HepG2 (cell line): ENCODE data around the gene AUNIP. TPM values are rescaled to one million over a fixed set of nuclear protein-coding genes. Genes with fewer than 3 reads are reported as not detected.

Experiments used
- ASH2L ChIP-seq: fragments of 300-600, 200-600 bp; sonication (generic); IDR thresholded peaks from 2 replicates; pipeline ENCODE4 v1.7.0; 2017; ENCODE audit warnings: low read depth, mild to moderate bottlenecking, moderate library complexity, mixed read lengths, low read length; ENCODE audit not compliant: insufficient read length
- CHCHD3 ChIP-seq: sonication (generic); formaldehyde crosslinking; IDR thresholded peaks from 2 replicates; pipeline ENCODE4 v1.8.0; 2022; ENCODE audit warnings: mild to moderate bottlenecking, missing genetic modification reagents, moderate library complexity
- IRF2 ChIP-seq: IDR thresholded peaks from 2 replicates; pipeline ENCODE4 v1.6.1; 2018; ENCODE audit warnings: missing genetic modification reagents, missing compliant biosample characterization
- MLXIP ChIP-seq: sonication (generic); formaldehyde crosslinking; IDR thresholded peaks from 2 replicates; pipeline ENCODE4 v1.9.0; 2021; ENCODE audit warnings: missing genetic modification reagents, borderline replicate concordance
- ZBTB21 ChIP-seq: sonication (generic); formaldehyde crosslinking; IDR thresholded peaks from 2 replicates; pipeline ENCODE4 v1.4.0; 2020; ENCODE audit warnings: missing genetic modification reagents
- ZMYM3 ChIP-seq: sonication (generic); formaldehyde crosslinking; IDR thresholded peaks from 2 replicates; pipeline ENCODE4 v1.5.1; 2020; ENCODE audit warnings: mild to moderate bottlenecking, missing genetic modification reagents
- ZNF12 ChIP-seq: sonication (generic); formaldehyde crosslinking; IDR thresholded peaks from 2 replicates; pipeline ENCODE4 v1.5.0; 2020; ENCODE audit warnings: missing genetic modification reagents
- ZNF30 ChIP-seq: sonication (generic); formaldehyde crosslinking; IDR thresholded peaks from 2 replicates; pipeline ENCODE4 v1.5.0; 2020; ENCODE audit warnings: mild to moderate bottlenecking, missing genetic modification reagents
- ZNF577 ChIP-seq: sonication (generic); formaldehyde crosslinking; IDR thresholded peaks from 2 replicates; pipeline ENCODE4 v1.4.0; 2020; ENCODE audit warnings: mild to moderate bottlenecking, low read depth, missing genetic modification reagents, borderline replicate concordance
- ZNF775 ChIP-seq: sonication (generic); formaldehyde crosslinking; IDR thresholded peaks from 2 replicates; pipeline ENCODE4 v1.4.0; 2020; ENCODE audit warnings: missing genetic modification reagents, mild to moderate bottlenecking, moderate library complexity, borderline replicate concordance
- polyA plus RNA-seq, 8 experiments: library from polyadenylated mRNA; depleted of rRNA in 3 of 8; stranded (reverse) in 7 of 8; unstranded in 1 of 8; fragments of >200 nt; fragmentation: Illumina TruSeq in 4 of 8; extraction: Trizol in 4 of 8; gene quantifications; 2 replicates each; pipeline versions ENCODE4 v1.2.1 to v1.2.3, GENCODE V29; 2011 to 2016; ENCODE audit warnings: low read depth in 4 of 8, missing spikeins in 1 of 8, mixed read lengths in 1 of 8; ENCODE audit not compliant: insufficient read depth in 1 of 8
- total RNA-seq, 5 experiments: library from RNA; depleted of rRNA; stranded (reverse); fragments of >200 nt; fragmentation: Illumina TruSeq; extraction: Trizol; gene quantifications; 2 replicates each; pipeline ENCODE4 v1.2.3, GENCODE V29; 2016; ENCODE audit warnings: low read depth in 1 of 5
- TF ChIP-seq, protein P1 (sequence below): sonication (generic); formaldehyde crosslinking; IDR thresholded peaks from 2 replicates; pipeline ENCODE4 v1.4.0; 2020; ENCODE audit warnings: mild to moderate bottlenecking, missing genetic modification reagents
- TF ChIP-seq, protein P2 (sequence below): sonication (generic); formaldehyde crosslinking; IDR thresholded peaks from 2 replicates; pipeline ENCODE4 v1.4.0; 2020; ENCODE audit warnings: low read depth, mild to moderate bottlenecking, missing genetic modification reagents
- TF ChIP-seq, protein P3 (sequence below): sonication (generic); formaldehyde crosslinking; IDR thresholded peaks from 2 replicates; pipeline ENCODE4 v1.4.0; 2020; ENCODE audit warnings: mild to moderate bottlenecking, missing genetic modification reagents

AUNIP gene
- total and polyA plus RNA-seq, 2 of the 13 experiments (the other 11 are each of a cell fraction or from before 2014, with no cell fraction given), result 3.8 to 12.3 TPM

GRCh38 chr1:25875154-25875855 is 16.0 kb upstream of the AUNIP start, which contains the start of gene PAQR7 (continued):
- TF ChIP-seq, protein P1, sequence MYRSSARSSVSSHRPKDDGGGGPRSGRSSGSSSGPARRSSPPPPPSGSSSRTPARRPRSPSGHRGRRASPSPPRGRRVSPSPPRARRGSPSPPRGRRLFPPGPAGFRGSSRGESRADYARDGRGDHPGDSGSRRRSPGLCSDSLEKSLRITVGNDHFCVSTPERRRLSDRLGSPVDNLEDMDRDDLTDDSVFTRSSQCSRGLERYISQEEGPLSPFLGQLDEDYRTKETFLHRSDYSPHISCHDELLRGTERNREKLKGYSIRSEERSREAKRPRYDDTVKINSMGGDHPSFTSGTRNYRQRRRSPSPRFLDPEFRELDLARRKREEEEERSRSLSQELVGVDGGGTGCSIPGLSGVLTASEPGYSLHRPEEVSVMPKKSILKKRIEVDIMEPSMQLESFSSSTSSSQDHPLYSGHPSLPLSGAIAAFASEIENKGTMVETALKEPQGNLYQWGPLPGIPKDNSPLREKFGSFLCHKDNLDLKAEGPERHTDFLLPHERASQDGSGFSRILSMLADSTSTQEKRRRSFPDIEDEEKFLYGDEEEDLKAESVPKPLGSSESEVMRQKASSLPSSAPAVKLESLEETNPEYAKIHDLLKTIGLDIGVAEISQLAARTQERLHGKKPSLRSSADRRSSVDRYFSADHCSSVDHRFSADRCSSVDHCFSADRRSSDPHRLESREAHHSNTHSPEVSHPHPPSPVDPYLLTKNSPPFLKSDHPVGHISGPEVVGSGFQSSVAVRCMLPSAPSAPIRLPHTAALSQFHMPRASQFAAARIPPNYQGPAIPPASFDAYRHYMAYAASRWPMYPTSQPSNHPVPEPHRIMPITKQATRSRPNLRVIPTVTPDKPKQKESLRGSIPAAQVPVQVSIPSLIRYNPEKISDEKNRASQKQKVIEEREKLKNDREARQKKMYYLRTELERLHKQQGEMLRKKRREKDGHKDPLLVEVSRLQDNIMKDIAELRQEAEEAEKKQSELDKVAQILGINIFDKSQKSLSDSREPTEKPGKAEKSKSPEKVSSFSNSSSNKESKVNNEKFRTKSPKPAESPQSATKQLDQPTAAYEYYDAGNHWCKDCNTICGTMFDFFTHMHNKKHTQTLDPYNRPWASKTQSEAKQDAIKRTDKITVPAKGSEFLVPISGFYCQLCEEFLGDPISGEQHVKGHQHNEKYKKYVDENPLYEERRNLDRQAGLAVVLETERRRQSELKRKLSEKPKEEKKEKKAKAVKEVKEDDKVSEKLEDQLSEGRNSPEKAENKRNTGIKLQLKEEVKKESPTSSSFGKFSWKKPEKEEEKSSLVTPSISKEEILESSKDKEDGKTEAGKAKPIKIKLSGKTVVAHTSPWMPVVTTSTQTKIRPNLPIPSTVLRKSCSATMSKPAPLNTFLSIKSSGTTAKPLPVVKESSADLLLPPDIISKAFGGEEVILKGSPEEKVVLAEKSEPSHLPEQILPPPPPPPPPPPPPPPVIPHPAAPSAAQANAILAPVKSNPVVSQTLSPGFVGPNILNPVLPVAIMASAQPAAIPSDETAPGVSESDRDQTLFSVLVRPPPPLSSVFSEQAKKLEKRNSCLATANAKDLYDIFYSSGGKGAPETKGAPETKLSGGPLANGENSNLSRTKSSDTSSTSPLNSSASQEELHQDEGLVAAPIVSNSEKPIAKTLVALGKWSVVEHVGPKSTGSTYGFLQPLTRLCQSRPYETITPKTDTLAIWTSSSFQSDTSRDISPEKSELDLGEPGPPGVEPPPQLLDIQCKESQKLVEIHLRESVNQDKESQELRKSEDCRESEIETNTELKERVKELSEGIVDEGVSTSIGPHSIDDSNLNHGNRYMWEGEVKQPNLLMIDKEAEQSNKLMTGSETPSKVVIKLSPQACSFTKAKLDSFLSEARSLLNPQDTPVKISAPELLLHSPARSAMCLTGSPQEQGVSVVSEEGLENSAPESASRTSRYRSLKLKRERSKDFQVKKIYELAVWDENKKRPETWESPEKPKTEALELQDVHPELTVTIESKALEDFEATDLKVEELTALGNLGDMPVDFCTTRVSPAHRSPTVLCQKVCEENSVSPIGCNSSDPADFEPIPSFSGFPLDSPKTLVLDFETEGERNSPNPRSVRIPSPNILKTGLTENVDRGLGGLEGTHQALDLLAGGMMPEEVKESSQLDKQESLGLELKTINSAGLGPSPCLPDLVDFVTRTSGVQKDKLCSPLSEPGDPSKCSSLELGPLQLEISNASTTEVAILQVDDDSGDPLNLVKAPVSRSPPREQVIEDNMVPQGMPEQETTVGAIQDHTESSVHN (CRISPR knock-in tag), result no peak; the same call in 1 of the 2 replicates
- TF ChIP-seq IRF2 (CRISPR knock-in tag) (no peak), ZNF12 (CRISPR knock-in tag) (peak; percentile 82), MLXIP (CRISPR knock-in tag) (peak; percentile 79; the same call in 1 of the 2 replicates), ZBTB21 (peak; percentile 80), ZNF30 (CRISPR knock-in tag) (0 out of 2 replicates have a peak, but pooled peaks have one; percentile 40), ZMYM3 (no peak), ZNF577 (CRISPR knock-in tag) (no peak), ASH2L (peak; percentile 54), CHCHD3 (peak; percentile 87; the same call in 1 of the 2 replicates), ZNF775 (CRISPR knock-in tag) (0 out of 2 replicates have a peak, but pooled peaks have one; percentile 58)
- TF ChIP-seq, protein P2, sequence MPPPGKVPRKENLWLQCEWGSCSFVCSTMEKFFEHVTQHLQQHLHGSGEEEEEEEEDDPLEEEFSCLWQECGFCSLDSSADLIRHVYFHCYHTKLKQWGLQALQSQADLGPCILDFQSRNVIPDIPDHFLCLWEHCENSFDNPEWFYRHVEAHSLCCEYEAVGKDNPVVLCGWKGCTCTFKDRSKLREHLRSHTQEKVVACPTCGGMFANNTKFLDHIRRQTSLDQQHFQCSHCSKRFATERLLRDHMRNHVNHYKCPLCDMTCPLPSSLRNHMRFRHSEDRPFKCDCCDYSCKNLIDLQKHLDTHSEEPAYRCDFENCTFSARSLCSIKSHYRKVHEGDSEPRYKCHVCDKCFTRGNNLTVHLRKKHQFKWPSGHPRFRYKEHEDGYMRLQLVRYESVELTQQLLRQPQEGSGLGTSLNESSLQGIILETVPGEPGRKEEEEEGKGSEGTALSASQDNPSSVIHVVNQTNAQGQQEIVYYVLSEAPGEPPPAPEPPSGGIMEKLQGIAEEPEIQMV (CRISPR knock-in tag), result peak; percentile 64; the same call in 1 of the 2 replicates
- TF ChIP-seq, protein P3, sequence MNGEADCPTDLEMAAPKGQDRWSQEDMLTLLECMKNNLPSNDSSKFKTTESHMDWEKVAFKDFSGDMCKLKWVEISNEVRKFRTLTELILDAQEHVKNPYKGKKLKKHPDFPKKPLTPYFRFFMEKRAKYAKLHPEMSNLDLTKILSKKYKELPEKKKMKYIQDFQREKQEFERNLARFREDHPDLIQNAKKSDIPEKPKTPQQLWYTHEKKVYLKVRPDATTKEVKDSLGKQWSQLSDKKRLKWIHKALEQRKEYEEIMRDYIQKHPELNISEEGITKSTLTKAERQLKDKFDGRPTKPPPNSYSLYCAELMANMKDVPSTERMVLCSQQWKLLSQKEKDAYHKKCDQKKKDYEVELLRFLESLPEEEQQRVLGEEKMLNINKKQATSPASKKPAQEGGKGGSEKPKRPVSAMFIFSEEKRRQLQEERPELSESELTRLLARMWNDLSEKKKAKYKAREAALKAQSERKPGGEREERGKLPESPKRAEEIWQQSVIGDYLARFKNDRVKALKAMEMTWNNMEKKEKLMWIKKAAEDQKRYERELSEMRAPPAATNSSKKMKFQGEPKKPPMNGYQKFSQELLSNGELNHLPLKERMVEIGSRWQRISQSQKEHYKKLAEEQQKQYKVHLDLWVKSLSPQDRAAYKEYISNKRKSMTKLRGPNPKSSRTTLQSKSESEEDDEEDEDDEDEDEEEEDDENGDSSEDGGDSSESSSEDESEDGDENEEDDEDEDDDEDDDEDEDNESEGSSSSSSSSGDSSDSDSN, result peak; percentile 88
